Heart left ventricle (tissue), 16 donors: ENCODE results near the gene GPC6. TPM values are rescaled to one million over a fixed set of nuclear protein-coding genes. Genes with fewer than 3 reads are reported as not detected.

Experiments used
- ATAC-seq, 4 donors: fragments of 200-7000 bp; cut with Tn5 transposase; one replicate each; pipeline ENCODE4 v1.9.1; 2020 to 2022; ENCODE audit warnings: moderate library complexity in 4 of 4, mild to moderate bottlenecking in 3 of 4, moderate number of reproducible peaks in 1 of 4
- DNase-seq, 5 donors: peaks; one replicate each; pipeline ENCODE4 v3.0.0-alpha.2; 2020
- H3K27ac ChIP-seq, 12 donors: fragments of 200-600 bp; sonication (generic) in 4 of 12; one replicate each; pipeline versions ENCODE4 v1.5.0 to v1.8.0; 2016 to 2022; ENCODE audit warnings: mild to moderate bottlenecking in 2 of 12
- H3K27me3 ChIP-seq, 9 donors: fragments of 200-600 bp; sonication (generic) in 2 of 9; one replicate each; pipeline versions ENCODE4 v1.5.1 to v1.8.0; 2016 to 2022; ENCODE audit warnings: mild to moderate bottlenecking in 3 of 9
- H3K36me3 ChIP-seq, 9 donors: fragments of 200-600 bp; sonication (generic) in 2 of 9; one replicate each; pipeline versions ENCODE4 v1.5.0 to v1.8.0; 2018 to 2022; ENCODE audit warnings: mild to moderate bottlenecking in 2 of 9
- H3K4me1 ChIP-seq, 12 donors: fragments of 200-600 bp; sonication (generic) in 4 of 12; one replicate each; pipeline versions ENCODE4 v1.5.0 to v1.8.0; 2016 to 2022; ENCODE audit warnings: mild to moderate bottlenecking in 3 of 12
- H3K4me3 ChIP-seq, 12 donors: fragments of 200-600 bp; sonication (generic) in 4 of 12; one replicate each; pipeline versions ENCODE4 v1.5.0 to v1.8.0; 2017 to 2022; ENCODE audit warnings: mild to moderate bottlenecking in 9 of 12, moderate library complexity in 4 of 12
- H3K9me3 ChIP-seq, 12 donors: fragments of 200-600 bp; sonication (generic) in 4 of 12; one replicate each; pipeline versions ENCODE4 v1.5.0 to v1.8.0; 2016 to 2022; ENCODE audit warnings: mild to moderate bottlenecking in 1 of 12
- CTCF ChIP-seq, 12 donors: fragments of 200-600 bp; sonication (generic) in 4 of 12; IDR thresholded peaks; one replicate each; pipeline versions ENCODE4 v1.5.0 to v1.8.0; 2018 to 2022; ENCODE audit warnings: antibody characterized with exemption in 12 of 12, mild to moderate bottlenecking in 5 of 12
- POLR2A ChIP-seq, 2 donors: fragments of 450-650 bp; IDR thresholded peaks; one replicate each; pipeline ENCODE4 v1.6.1; 2017; ENCODE audit warnings: antibody characterized with exemption in 2 of 2, mild to moderate bottlenecking in 2 of 2, moderate library complexity in 2 of 2
- WGBS, 4 donors: extraction: QIAGEN DNeasy Blood & Tissue Kit in 2 of 4; methylation state at CpG; one replicate each; pipeline versions ENCODE4 v1.1.5 to v1.1.7; 2013 to 2018; 5-methylcytosine and 5-hydroxymethylcytosine counted together
- intact Hi-C, 10 donors: fragments of 100-400 bp; cut with DNase I; formaldehyde crosslinking; loops; one replicate each; pipeline versions ENCODE4 v1.11.1 to v1.14.2; 2022
- long read RNA-seq, 3 donors: library from polyadenylated mRNA; unstranded; transcript quantifications; one replicate each; pipeline ENCODE4 v2.0.0, GENCODE V29; 2020 to 2021
- polyA plus RNA-seq, 2 donors: library from polyadenylated mRNA; stranded (reverse); fragments of 200-250 nt; gene quantifications; one replicate each; pipeline ENCODE4 v1.2.3, GENCODE V29; 2013
- total RNA-seq, 9 donors: library from RNA; depleted of rRNA in 2 of 9; stranded (reverse); fragments of >200 nt in 2 of 9; fragmentation: NEBNext Ultra II Directional in 3 of 9; extraction: Animal tissue kit (Norgen Biotek cat#: 25700) in 3 of 9; gene quantifications; one replicate each; pipeline versions ENCODE4 v1.1.0 to v1.2.4, GENCODE V29; 2016 to 2023
- donor health status: ischemic (EF 13 %, LVEDD 7.1; RV severe dilation, severe dysfunction).
- donor health status: healthy with polysubstance abuse.
- donor health status: DM: no; HTN: yes; CAD: no.
- donor health status: DM: no; HTN: no; CAD: no.
- donor health status: ischemic (EF 25% LVEDD 6.9; RV normal size, moderate dysfunction).
- donor health status: ischemic (EF 25% LVEDD 5.7; RV mildly dilated, moderate dysfunction).
- donor health status: healthy.
- donor health status: DM: yes; HTN: yes; CAD: no.
- donor health status: ischemic (EF 35%, LVEDD 5.7; RV mildly dilated, moderate dysfunction).
- donor health status: nonischemic (EF 11% LVEDD 7.7; RV severe dilation, severe dysfunction).
- donor health status: DM: yes; HTN: yes; CAD: no.
- donor health status: PGD.
- donor health status: ischemic (EF 29% LVEDD 5.4; RV normal size, mild dysfunction).
- donor health status: nonischemic (EF 23%, LVEDD 6.1; RV moderate dilation, normal function).

GPC6 gene
- total RNA-seq (1 to 10 TPM in 7 of 9 donors, under 1 TPM in 2; 0.44 to 6.2 (median 2.3) TPM), polyA plus RNA-seq (under 1 TPM; 0.08 to 0.93 TPM)
- long read RNA-seq, donor 1, partial matches to known transcripts, result 1 of 1 reads
- long read RNA-seq, donor 1, other reads (novel, unspliced or antisense), result 0 of 1 reads
- long read RNA-seq, donor 2, result 0 reads
- long read RNA-seq, donor 3, result 0 reads

- Histone ChIP-seq H3K27ac (peak within 1 kb of the TSS in 7 of 12 donors; percentile 51 to 77 (median 69)), H3K27me3 (peaks cover 0 to 35% (median 22%) of the 10 kb centered on the region in 9 donors), H3K4me3 (peak within 1 kb of the TSS; percentile 27 to 74 (median 55)), H3K36me3 (no peaks in the 10 kb centered on the region), H3K9me3 (no peaks in the 10 kb centered on the region), H3K4me1 (peaks cover 0 to 23% (median 0%) of the 10 kb centered on the region in 12 donors)
- peak in 3 of 4 donors; percentile 37 to 59 (median 53) for ATAC-seq
- TF ChIP-seq POLR2A (IDR thresholded peaks at IDR 0.05), result no peak
- TF ChIP-seq CTCF (IDR thresholded peaks at IDR 0.05), result no peak
- intact Hi-C loops, result no loop called here
- no peak for DNase-seq
- 0 to 1% (median 1%) methylated on average over 31 of the region's 31 CpGs for WGBS, 4 donors
Measured at GRCh38 chr13:93226623-93227279, at the start of gene GPC6. Gene GPC6, plus strand, starts transcription at chr13:93226807.

- Histone ChIP-seq H3K4me3 (no peak overlapping the region), H3K27ac (no peak overlapping the region), H3K27me3 (no peaks in the 10 kb centered on the region), H3K4me1 (no peaks in the 10 kb centered on the region), H3K9me3 (no peaks in the 10 kb centered on the region), H3K36me3 (no peaks in the 10 kb centered on the region)
- ATAC-seq, result no peak
- 21 to 49% (median 34%) methylated on average over 2 of the region's 2 CpGs for WGBS, 4 donors
- no peak for DNase-seq
- intact Hi-C loops, result no loop called here
- TF ChIP-seq CTCF (IDR thresholded peaks at IDR 0.05) (no peak), POLR2A (IDR thresholded peaks at IDR 0.05) (no peak)
Measured at GRCh38 chr13:93180356-93180969, 46.1 kb upstream of the GPC6 start.

- Histone ChIP-seq H3K27me3 (no peaks in the 10 kb centered on the region), H3K9me3 (no peaks in the 10 kb centered on the region), H3K4me3 (no peak overlapping the region), H3K4me1 (no peaks in the 10 kb centered on the region), H3K27ac (no peak overlapping the region), H3K36me3 (no peaks in the 10 kb centered on the region)
- ATAC-seq (no peak), DNase-seq (no peak)
- intact Hi-C loops, result no loop called here
- 77 to 89% (median 84%) methylated on average over 3 of the region's 3 CpGs for WGBS, 4 donors
- no peak for TF ChIP-seq POLR2A (IDR thresholded peaks at IDR 0.05)
- TF ChIP-seq CTCF (IDR thresholded peaks at IDR 0.05), result no peak
Measured at GRCh38 chr13:93182406-93182805, 44.2 kb upstream of the GPC6 start.

GRCh38 chr13:93183302-93183701 lies 43.3 kb upstream of the GPC6 start:
- TF ChIP-seq POLR2A (IDR thresholded peaks at IDR 0.05) (no peak), CTCF (IDR thresholded peaks at IDR 0.05) (no peak)
- Histone ChIP-seq H3K27me3 (no peaks in the 10 kb centered on the region), H3K27ac (no peak overlapping the region), H3K36me3 (no peaks in the 10 kb centered on the region), H3K9me3 (no peaks in the 10 kb centered on the region), H3K4me1 (no peaks in the 10 kb centered on the region), H3K4me3 (no peak overlapping the region)
- WGBS, 4 donors, result 48 to 94% (median 73%) methylated on average over 1 of the region's 1 CpG
- no peak for ATAC-seq
- DNase-seq, result no peak
- intact Hi-C loops, result no loop called here
